GM13977 (cell line): Measurements from ENCODE around the gene CACNA2D3.

Experiments
- DNase-seq: peaks from one replicate; pipeline ENCODE4 v3.0.0; 2012; ENCODE audit warnings: low spot score
- in situ Hi-C: fragments of 300-500 bp; cut with MboI; formaldehyde crosslinking; loops from one replicate; pipeline ENCODE4 v1.12.0; 2022; ENCODE audit warnings: low sequenced_read_pairs, low pct_unique_long_range_greater_than_20kb, mixed read lengths, inconsistent platforms; ENCODE audit not compliant: unreplicated experiment
- TF ChIP-seq, protein P1 (sequence below): IDR thresholded peaks from 2 replicates; pipeline ENCODE4 v1.5.1; 2012; ENCODE audit warnings: mild to moderate bottlenecking, control low read depth; ENCODE audit not compliant: insufficient read depth; ENCODE audit errors: extremely low read depth, missing control alignments

The CACNA2D3 gene

DNA sequence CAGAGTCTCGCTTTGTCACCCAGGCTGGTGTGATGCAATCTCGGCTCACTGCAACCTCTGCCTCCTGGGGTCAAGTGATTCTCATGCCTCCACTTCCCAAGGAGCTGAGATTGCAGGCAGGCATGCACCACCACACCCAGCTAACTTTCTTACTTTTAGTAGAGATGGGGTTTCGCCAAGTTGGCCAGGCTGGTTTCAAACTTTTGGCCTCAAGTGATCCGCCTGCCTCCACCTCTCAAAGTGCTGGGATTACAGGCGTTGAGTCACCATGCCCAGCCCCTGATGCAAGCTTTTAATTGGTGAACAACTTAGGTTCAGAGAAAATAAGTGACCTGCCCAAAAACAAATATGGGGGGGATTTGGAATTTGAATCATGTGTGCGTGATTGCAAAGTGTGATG, 559.4 kb downstream of the CACNA2D3 start:
- in situ Hi-C loops = no loop called here
- TF ChIP-seq, protein P1, sequence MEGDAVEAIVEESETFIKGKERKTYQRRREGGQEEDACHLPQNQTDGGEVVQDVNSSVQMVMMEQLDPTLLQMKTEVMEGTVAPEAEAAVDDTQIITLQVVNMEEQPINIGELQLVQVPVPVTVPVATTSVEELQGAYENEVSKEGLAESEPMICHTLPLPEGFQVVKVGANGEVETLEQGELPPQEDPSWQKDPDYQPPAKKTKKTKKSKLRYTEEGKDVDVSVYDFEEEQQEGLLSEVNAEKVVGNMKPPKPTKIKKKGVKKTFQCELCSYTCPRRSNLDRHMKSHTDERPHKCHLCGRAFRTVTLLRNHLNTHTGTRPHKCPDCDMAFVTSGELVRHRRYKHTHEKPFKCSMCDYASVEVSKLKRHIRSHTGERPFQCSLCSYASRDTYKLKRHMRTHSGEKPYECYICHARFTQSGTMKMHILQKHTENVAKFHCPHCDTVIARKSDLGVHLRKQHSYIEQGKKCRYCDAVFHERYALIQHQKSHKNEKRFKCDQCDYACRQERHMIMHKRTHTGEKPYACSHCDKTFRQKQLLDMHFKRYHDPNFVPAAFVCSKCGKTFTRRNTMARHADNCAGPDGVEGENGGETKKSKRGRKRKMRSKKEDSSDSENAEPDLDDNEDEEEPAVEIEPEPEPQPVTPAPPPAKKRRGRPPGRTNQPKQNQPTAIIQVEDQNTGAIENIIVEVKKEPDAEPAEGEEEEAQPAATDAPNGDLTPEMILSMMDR = no peak
- no peak for DNase-seq

GRCh38 chr3:54685213-54685612, 562.9 kb downstream of the CACNA2D3 start:
- DNase-seq = no peak
- TF ChIP-seq, protein P1 = no peak
- in situ Hi-C loops = no loop called here

DNA sequence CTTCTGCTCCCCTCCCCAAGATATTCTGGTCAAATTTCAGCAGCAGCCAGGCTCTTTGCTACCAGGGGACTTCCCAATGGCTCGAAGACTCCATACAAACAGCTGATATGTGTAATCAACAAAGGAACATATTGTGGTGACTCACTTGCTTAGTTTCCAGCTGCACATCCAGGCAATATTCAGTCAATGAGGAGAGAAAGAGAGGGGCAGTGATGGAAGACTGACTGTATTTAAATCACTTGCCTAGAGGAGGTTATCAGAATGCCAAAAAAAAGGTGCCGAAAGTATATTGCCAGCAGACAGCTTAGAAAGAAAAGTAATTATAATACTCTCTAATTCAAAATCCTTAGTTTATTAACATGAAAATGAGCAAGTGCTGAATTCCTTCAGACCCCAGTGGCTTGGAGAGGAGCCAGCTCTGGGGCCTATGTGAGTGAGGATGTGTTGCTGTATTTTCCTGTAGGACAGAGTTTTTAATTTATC, 569.0 kb downstream of the CACNA2D3 start:
- no peak for DNase-seq

DNA sequence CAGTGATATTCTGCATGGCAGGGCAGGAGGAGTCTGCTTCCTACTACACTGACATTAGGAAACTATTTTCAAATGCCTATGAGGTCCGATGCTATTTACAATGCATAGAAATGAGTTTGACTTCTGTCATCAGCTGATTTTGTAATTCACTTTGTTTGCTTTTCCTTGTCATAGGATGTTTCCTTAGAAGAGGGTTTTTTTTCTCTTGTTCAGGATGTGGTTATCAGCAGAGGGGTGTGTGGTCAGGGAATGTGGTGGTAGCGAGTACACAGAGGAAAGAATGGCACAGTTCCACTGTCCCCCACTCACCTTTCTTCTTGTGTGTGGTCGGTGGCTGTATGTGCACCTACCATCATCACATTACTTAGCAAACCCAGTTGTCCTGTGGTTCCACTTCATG, 574.0 kb downstream of the CACNA2D3 start:
- DNase-seq = no peak
- in situ Hi-C loops = no loop called here
- TF ChIP-seq, protein P1 = no peak

More for the DNA sequence above, 569.0 kb downstream of the CACNA2D3 start:
- in situ Hi-C loops = no loop called here
- TF ChIP-seq, protein P1 = no peak

- TF ChIP-seq, protein P1 = no peak
- DNase-seq = no peak
- in situ Hi-C loops = no loop called here
Observed at GRCh38 chr3:54698054-54698453, 575.7 kb downstream of the CACNA2D3 start.

DNA sequence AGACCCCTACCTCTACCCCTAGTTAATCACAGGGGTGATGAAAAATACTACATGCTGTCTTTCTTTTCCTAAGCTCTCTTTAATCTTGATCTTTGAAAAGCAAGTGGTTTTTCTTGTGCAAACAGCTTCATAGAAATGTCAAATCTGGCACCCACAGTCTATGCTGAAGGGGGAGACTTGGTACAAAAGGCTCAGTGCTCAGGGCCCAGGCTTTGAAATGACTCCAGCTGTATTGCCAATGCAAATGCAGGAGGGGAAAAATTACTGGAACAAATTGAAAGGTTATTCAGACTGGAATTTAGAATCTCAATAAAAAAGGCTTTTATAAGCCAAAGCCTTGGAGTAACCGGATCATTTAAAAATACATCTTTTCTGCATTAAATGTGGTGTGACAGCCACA, 581.6 kb downstream of the CACNA2D3 start:
- DNase-seq = no peak
- TF ChIP-seq, protein P1 = no peak
- in situ Hi-C loops = no loop called here

GRCh38 chr3:54705730-54706129, 583.4 kb downstream of the CACNA2D3 start:
- in situ Hi-C loops = no loop called here
- TF ChIP-seq, protein P1 = no peak
- no peak for DNase-seq
